ENCODE data around the gene H2BW1. TPM values are rescaled to one million over a fixed set of nuclear protein-coding genes. Genes with fewer than 3 reads are reported as not detected.
"Not testable (repeated sequence)": the region's sequence is repeated elsewhere in the genome, so short reads cannot be mapped to it uniquely, and the experiment has no call there.

The H2BW1 gene, protein sequence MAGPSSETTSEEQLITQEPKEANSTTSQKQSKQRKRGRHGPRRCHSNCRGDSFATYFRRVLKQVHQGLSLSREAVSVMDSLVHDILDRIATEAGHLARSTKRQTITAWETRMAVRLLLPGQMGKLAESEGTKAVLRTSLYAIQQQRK
- polyA plus RNA-seq (ENCODE audit: insufficient read length) = not detected
- long read RNA-seq, donor 1 = 0 reads
- long read RNA-seq, donor 2 = 0 reads
- long read RNA-seq, donor 3 = 0 reads
- long read RNA-seq, donor 4 = 0 reads
- long read RNA-seq, donor 5 = 0 reads
- long read RNA-seq, donor 6 = 0 reads
- long read RNA-seq, donor 7 = 0 reads
- long read RNA-seq, donor 8 = 0 reads

DNA sequence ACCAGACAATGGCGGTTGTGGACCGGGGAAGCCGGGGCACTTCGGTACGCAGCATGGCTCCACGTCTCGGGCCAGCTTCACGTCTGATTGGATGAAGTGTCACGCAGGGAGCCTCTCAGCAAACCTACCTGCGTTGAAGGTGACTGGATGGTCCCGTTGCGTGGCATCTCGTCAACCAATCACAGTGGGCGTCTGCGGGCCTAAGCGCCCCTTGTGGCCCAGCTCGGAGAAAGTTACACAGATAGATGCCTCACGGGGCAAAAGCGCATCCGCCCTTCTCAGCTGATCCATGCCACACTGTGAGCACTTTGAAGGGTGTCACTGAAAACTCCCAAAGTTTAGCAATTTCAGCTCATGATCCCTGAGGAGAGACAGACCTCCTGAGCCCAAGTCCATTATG, at the start of gene H2BW1:
TSS of gene H2BW1 (minus strand) at position 103 of the 400 bp plus-strand sequence. CDS start 132 bp downstream, outside the sequence.
- DNase-seq = no peak

DNA sequence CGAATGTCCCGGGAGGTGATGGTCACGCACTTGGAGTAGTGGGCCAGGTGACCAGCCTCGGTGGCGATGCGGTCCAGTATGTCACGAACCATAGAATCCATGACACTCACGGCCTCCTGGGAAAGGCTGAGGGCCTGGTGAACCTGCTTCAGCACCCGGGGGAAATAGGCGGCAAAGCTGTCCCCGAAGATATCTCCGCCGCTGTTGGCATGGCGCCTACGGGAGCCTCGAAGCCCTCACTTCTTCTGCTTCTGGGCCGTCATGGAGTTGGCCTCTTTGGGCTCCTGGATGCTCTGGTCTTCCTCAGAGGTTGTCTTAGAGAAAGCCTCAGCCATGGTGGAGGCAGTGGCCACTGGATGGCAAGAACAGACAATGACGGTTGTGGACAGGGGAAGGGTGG, 49.1 kb upstream of the H2BW1 start:
- DNase-seq = not testable (repeated sequence)

GRCh38 chrX:104054956-104055355, 41.4 kb upstream of the H2BW1 start:
- not testable (repeated sequence) for DNase-seq

DNA sequence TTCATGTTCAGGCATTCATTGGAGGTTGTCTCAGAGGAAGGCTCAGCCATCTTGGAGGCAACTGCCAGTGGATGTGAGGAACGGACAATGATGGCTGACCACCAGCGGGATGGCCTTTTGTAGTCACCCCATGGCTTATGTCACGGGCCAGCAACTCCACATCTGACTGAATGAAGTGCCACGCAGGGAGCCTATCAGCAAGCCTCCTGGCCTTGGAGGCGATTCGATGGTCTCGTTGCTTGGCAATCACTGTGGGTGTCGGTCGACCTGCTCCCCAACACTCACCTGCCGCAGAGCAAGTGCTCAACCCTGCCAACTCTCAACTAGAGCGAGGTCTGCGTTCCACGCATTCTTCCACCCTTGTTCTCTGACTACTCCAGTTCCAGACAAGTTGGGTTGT, 33.7 kb upstream of the H2BW1 start:
- DNase-seq = no peak

GRCh38 chrX:104045642-104046041, 32.1 kb upstream of the H2BW1 start:
- no peak for DNase-seq

DNA sequence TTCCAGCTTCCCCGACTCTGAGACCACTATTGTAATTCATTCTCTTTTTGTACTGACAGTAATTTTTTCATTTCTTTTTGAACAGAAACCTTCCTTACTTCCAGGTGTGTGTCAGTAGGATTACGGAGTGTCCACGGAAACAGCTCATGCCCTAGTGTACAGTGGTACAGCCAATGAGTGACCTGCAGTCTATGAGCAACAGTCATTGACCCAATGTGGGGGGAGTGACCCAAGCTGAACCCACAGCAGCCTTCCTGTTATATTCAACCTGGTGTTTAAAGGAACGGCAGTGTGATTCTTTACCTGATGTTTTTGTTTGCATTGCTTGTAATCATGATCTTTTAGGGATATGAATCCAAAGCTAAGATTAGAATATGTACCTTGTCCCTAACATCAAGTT, 27.5 kb upstream of the H2BW1 start:
- DNase-seq = no peak

- DNase-seq = no peak
These were observed 26.4 kb upstream of the H2BW1 start, which contains the start of gene H2BW2 for GRCh38 chrX:104039689-104040505. Gene H2BW2, plus strand, starts transcription at chrX:104039956. Its CDS starts 39 bp downstream, at chrX:104039995.

- DNase-seq = no peak
These were observed 4.6 kb upstream of the H2BW1 start for GRCh38 chrX:104018126-104018525.

DNA sequence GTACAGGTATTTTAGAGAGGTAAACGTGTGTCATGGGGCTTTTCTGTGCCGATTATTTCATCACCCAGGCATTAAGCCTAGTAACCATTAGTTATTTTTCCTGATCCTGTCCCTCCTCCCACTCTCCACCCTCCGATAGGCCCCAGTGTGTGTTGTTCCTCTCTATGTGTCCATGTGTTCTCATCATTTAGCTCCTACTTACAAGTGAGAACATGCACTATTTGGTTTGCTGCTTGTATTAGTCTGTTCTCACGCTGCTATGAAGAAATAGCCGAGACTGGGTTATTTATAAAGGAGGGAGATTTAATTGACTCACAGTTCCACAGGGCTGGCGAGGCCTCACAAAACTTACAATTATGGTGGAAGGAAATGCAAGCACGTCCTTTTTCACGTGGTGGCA, 2.1 kb upstream of the H2BW1 start:
- DNase-seq = not testable (repeated sequence)

DNA sequence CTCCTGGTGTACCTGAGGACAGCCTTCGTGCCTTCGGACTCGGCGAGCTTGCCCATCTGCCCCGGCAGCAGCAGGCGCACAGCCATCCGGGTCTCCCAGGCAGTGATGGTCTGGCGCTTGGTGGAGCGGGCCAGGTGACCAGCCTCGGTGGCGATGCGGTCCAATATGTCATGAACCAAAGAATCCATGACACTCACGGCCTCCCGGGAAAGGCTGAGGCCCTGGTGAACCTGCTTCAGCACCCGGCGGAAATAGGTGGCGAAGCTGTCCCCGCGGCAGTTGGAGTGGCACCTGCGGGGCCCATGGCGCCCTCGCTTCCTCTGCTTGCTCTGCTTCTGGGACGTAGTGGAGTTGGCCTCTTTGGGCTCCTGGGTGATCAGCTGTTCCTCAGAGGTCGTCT, 350 bp downstream of the H2BW1 start:
- DNase-seq = no peak

- DNase-seq = no peak
These were observed 4.7 kb downstream of the H2BW1 start for GRCh38 chrX:104008831-104009230.

- DNase-seq = no peak
These were observed 14.3 kb downstream of the H2BW1 start for GRCh38 chrX:103999234-103999633.

GRCh38 chrX:103983508-103983907, 30.0 kb downstream of the H2BW1 start:
- not testable (repeated sequence) for DNase-seq

DNA sequence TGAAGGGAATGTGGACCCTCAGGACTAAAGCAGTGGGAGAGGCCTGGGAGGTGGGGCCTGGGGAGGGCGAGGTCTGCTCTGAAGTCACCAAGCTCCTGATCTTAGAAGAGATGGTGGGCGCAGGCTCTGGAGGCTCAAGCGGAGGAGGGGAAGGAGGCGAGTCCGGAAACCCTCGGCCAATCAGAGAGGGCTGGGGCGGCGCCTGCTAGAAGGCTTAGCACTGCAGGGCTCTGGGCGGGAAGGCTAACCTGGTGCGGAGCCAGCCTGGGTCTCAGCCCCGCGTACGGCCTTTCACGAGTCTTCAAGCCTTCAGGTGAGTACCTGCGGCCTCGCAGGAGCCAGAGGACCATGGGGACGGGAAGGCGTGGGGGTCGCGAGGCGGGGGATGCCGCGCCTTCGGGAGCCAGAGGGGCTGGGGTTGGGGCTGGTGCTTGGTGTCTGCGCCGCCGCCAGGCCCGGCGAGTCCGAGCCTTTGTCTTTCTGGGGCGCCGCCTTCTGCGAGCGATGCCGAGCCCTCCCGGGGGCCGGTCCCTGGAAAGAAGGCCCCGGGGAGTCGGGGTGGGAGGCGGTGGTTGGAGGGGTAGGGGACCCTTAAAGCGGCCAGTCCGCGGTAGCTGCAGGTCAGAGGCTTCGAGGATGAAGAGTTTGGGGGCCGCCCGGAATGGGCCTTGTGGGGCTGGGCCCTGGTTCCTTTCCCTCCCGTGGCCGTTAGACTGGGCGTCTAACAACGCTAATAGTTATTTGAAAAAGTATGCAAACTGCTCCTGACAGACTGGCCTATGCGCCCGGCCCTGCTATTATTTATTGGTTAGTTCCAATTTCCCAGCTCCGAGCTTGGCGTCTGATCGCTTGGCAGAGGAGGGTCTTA, 50.9 kb downstream of the H2BW1 start, which contains the start of gene TMSB15B:
TSS of gene TMSB15B (plus strand) at position 217 of the 868 bp plus-strand sequence.
- not testable (repeated sequence) for DNase-seq

Other genes with a start within 250 kb of the H2BW1 start
- 7.2 TPM for gene PLP1, start 236.9 kb downstream of the H2BW1 start, polyA plus RNA-seq (ENCODE audit: insufficient read length)
- 3.2 TPM for gene RAB9B, start 181.5 kb downstream of the H2BW1 start, polyA plus RNA-seq (ENCODE audit: insufficient read length)
- 31.0 TPM for gene TMSB15B, start 51.1 kb downstream of the H2BW1 start, polyA plus RNA-seq (ENCODE audit: insufficient read length)
- 1.6 TPM for gene H2BW2, start 26.2 kb upstream of the H2BW1 start, polyA plus RNA-seq (ENCODE audit: insufficient read length)
- 19.6 TPM for gene TMSB15C, start 62.5 kb upstream of the H2BW1 start, polyA plus RNA-seq (ENCODE audit: insufficient read length)
- 6.1 TPM for gene ZCCHC18, start 98.8 kb upstream of the H2BW1 start, polyA plus RNA-seq (ENCODE audit: insufficient read length)
- gene SLC25A53, start 143.3 kb upstream of the H2BW1 start, polyA plus RNA-seq (ENCODE audit: insufficient read length) = 15.3 TPM
- 45.8 TPM for gene FAM199X, start 152.7 kb upstream of the H2BW1 start, polyA plus RNA-seq (ENCODE audit: insufficient read length)
- not detected for gene ESX1, start 241.2 kb upstream of the H2BW1 start, polyA plus RNA-seq (ENCODE audit: insufficient read length)